BJ (cell line): Measurements from ENCODE around the gene RBMS3. TPM values are rescaled to one million over a fixed set of nuclear protein-coding genes. Genes with fewer than 3 reads are reported as not detected.

Experiments used
- CTCF ChIA-PET: fragments of 350-600 bp; formaldehyde crosslinking; extraction: SDS; loops from one replicate; lab custom pipeline; 2021; ENCODE audit warnings: antibody characterized with exemption, inconsistent platforms; lab: Yijun Ruan, JAX
- POLR2A ChIA-PET: fragments of 300-600 bp; sonication (Branson Sonifier 250); formaldehyde crosslinking; extraction: SDS; loops from one replicate; lab custom pipeline; 2021; ENCODE audit warnings: antibody characterized with exemption; lab: Charles Lee
- DNase-seq: peaks from one replicate; pipeline ENCODE4 v3.0.0-alpha.2; 2011; ENCODE audit warnings: low read depth
- H3K27me3 ChIP-seq: 2 replicates; pipeline ENCODE4 v1.6.0; 2011; ENCODE audit warnings: low read length; ENCODE audit not compliant: control insufficient read depth, insufficient read depth
- H3K36me3 ChIP-seq: 2 replicates; pipeline ENCODE4 v1.5.1; 2011; ENCODE audit warnings: low read length; ENCODE audit not compliant: control insufficient read depth, insufficient read depth
- H3K4me3 ChIP-seq: 2 replicates; pipeline ENCODE4 v1.5.1; 2011; ENCODE audit warnings: low read depth, mild to moderate bottlenecking, control low read depth, low read length
- polyA plus RNA-seq: library from polyadenylated mRNA; depleted of rRNA; stranded (reverse); fragments of >200 nt; gene quantifications from 2 replicates; pipeline ENCODE4 v1.2.3, GENCODE V29; 2011
- TF ChIP-seq, protein P1 (sequence below): IDR thresholded peaks from 2 replicates; pipeline ENCODE4 v1.5.1; 2011; ENCODE audit warnings: low read depth, mild to moderate bottlenecking, control low read depth, inconsistent platforms, low read length, moderate library complexity; ENCODE audit not compliant: insufficient read depth

Gene RBMS3
- polyA plus RNA-seq, 1 experiment: 14.5 TPM

DNA sequence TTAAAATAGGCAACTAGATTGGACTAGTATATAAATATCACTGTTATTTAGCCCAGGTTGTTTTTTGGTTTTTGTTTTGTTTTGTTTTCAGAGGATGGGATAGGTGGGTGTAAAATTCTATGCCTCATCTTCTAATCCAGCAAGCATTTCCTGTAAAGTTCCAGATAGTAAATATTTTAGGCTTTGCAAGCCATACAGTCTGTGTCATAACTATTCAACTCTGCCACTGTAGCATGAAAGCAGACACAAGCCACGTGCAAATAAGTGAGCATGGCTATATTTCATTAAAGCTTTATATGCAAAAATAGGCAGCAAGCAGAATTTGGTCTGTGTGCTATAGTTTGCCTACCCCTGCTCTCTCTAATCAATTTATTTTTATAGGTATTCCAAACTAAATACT lies 668.3 kb downstream of the RBMS3 start:
- Histone ChIP-seq H3K36me3 (no peaks in the 10 kb centered on the region), H3K4me3 (no peak overlapping the region), H3K27me3 (no peaks in the 10 kb centered on the region)
- ChIA-PET POLR2A (interaction anchor here (0.6 kb wide), 2 partner anchors 804 to 1375 kb away, joined by 4 read pairs; no protein-coding TSS in a partner anchor), CTCF (no interaction called here)
- TF ChIP-seq, protein P1, sequence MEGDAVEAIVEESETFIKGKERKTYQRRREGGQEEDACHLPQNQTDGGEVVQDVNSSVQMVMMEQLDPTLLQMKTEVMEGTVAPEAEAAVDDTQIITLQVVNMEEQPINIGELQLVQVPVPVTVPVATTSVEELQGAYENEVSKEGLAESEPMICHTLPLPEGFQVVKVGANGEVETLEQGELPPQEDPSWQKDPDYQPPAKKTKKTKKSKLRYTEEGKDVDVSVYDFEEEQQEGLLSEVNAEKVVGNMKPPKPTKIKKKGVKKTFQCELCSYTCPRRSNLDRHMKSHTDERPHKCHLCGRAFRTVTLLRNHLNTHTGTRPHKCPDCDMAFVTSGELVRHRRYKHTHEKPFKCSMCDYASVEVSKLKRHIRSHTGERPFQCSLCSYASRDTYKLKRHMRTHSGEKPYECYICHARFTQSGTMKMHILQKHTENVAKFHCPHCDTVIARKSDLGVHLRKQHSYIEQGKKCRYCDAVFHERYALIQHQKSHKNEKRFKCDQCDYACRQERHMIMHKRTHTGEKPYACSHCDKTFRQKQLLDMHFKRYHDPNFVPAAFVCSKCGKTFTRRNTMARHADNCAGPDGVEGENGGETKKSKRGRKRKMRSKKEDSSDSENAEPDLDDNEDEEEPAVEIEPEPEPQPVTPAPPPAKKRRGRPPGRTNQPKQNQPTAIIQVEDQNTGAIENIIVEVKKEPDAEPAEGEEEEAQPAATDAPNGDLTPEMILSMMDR: no peak
- no peak for DNase-seq

- CTCF ChIA-PET: no interaction called here
- no peak for DNase-seq
- no peak overlapping the region for H3K4me3 ChIP-seq
Observed at GRCh38 chr3:29949940-29950616, 669.2 kb downstream of the RBMS3 start.

GRCh38 chr3:29952431-29952830 lies 671.6 kb downstream of the RBMS3 start:
- H3K36me3 ChIP-seq: no peaks in the 10 kb centered on the region
- DNase-seq: no peak
- H3K4me3 ChIP-seq: no peak overlapping the region
- ChIA-PET POLR2A (no interaction called here), CTCF (no interaction called here)
- no peaks in the 10 kb centered on the region for H3K27me3 ChIP-seq
- TF ChIP-seq, protein P1: no peak

More at GRCh38 chr3:29949940-29950616, 669.2 kb downstream of the RBMS3 start:
- TF ChIP-seq, protein P1: no peak
- no peaks in the 10 kb centered on the region for H3K27me3 ChIP-seq
- POLR2A ChIA-PET: interaction anchor here (0.6 kb wide), 1 partner anchor 805 kb away, joined by 4 read pairs; no protein-coding TSS in a partner anchor
- H3K36me3 ChIP-seq: no peaks in the 10 kb centered on the region

- TF ChIP-seq, protein P1: no peak
- CTCF ChIA-PET: no interaction called here
- POLR2A ChIA-PET: no interaction called here
- Histone ChIP-seq H3K4me3 (no peak overlapping the region), H3K27me3 (no peaks in the 10 kb centered on the region), H3K36me3 (no peaks in the 10 kb centered on the region)
- DNase-seq: no peak
Observed at GRCh38 chr3:29955413-29955812, 674.5 kb downstream of the RBMS3 start.

DNA sequence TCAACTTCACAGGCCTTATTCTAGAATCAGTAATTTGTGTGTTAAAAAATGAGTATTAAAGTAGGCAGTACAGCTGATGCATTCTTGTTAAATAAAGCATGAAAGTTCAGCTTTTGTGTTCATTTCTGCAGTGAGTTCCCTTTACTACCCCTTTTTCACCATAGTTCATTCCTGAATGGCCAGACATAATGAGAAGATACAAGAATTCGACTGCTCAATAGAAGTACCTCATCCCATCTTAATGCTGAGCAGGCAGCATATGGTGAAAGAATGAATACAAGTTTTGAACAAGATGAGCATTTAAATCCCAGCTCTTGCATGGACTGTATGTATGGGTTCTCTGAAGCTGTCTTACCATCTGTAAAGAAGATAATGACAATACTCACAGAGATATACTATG lies 677.9 kb downstream of the RBMS3 start:
- TF ChIP-seq, protein P1: no peak
- CTCF ChIA-PET: interaction anchor here (0.7 kb wide), 1 partner anchor 385 kb away, joined by 3 read pairs; no protein-coding TSS in a partner anchor
- POLR2A ChIA-PET: no interaction called here
- no peak for DNase-seq
- no peaks in the 10 kb centered on the region for H3K27me3 ChIP-seq
- H3K36me3 ChIP-seq: no peaks in the 10 kb centered on the region
- no peak overlapping the region for H3K4me3 ChIP-seq
